Measurements from ENCODE around the gene CFAP210.
"Not testable (repeated sequence)": the region's sequence is repeated elsewhere in the genome, so short reads cannot be mapped to it uniquely, and the experiment has no call there.

The CFAP210 gene

DNA sequence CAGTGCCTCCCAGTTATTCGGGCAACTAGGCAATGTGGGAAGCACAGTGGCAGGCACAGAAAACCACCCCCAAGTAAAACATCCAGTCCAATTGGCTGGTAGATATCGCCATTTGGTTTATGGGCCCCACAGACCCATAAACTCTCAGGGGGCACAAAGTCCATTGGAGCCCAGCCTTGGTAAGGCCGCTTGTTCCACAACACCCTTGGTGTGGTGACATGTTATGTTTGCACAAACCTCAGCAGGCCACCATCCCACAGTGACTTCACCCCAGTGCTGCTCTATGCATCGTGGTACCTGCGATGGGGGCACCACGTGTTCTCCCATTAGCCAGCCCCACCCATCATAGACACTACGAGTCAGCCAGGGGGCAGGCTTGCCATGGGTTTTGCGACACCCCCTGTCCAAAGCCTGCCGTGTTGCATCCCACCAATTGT, 18.6 kb upstream of the CFAP210 start:
- DNase-seq (ENCODE audit: low read depth): no peak

DNA sequence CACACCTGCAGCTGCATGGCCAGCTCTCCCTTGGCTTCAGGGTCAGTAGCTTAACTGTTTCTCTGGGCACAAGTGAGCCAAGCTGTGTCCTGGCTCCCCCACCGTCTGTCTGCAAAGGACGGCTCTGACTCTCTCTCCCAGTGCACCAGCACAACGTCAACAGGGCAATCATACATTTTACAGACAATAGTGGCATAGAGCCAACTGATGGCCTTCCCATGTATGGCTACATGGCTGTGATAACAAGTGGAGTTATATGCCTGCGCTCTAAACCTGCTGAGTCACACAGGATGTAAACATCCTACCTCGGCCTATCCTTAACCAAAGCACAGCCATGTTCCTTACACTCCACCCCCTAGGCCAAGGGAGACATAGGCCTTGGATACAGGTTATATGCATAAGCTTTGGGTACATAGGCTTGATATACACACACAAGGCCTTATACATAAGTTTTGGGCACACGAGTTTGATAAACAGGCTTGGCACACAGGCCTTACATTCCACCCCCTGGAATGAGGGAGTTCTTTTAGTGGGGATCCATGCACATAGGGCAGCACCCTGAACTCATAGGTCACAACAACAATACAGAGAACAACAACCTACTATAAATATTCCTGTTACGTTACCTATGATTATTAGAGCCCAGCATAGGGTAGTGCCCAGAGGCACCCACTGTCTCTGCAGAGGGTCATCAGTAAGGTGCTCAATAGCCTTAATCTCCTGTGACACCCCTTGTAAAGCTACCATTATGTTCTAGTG, 17.7 kb upstream of the CFAP210 start:
- no peak for DNase-seq (ENCODE audit: low read depth)

DNA sequence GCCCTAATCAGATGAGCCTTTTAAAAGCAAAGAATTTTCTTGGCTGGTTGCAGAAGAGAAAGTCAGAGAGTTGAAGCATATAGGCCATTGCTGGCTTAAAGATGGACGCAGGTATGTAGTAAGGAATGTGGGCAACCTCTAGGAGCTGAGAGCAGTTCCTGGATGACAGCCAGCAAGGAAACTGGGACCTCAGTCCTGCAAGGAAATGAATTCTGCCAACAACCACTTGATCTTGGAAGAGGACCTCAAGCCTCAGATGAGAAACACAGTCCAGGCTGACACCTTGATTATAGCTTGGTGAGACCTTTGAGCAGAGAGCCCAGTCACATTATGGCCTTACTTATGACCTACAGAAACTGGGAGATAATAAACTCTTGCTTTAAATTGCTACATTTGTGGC, 15.8 kb upstream of the CFAP210 start:
- DNase-seq (ENCODE audit: low read depth): no peak

DNA sequence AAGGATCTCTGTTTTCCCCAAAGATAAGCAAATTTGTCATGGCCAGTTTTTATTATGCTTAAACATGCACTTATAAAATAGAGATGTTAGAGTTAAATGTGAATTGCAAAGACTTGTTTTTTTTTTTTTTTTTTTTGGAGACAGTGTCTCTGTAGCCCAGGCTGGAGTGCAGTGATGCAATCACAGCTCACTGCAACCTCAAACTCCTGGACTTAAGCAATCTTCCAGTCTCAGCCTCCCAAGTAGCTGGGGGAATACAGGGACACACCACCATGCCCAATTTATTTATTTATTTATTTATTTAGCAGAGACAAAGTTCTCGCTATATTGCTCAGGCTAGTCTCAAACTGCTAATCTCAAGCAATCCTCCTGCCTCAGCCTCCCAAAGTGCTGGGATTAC, 15.1 kb upstream of the CFAP210 start:
- no peak for DNase-seq (ENCODE audit: low read depth)

DNA sequence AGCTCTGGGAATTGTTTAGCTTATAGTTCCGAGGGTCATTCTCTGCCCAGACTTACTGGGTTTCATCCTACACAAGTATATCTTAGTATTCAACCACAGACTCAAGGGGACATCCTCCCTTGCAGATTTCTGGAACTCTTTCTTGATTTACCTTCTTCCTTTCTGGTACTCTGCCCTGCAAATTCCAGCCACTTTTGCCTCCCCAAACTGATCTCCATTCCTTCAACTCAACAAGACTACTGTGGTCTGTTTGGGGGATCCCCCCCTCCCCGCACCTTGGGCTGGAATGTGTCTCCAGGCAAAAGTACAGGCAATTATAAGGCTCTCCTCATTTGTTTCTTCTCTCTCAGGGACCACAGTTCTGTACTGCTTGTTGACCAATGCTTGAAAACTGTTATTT, 13.4 kb upstream of the CFAP210 start:
- DNase-seq (ENCODE audit: low read depth): no peak

DNA sequence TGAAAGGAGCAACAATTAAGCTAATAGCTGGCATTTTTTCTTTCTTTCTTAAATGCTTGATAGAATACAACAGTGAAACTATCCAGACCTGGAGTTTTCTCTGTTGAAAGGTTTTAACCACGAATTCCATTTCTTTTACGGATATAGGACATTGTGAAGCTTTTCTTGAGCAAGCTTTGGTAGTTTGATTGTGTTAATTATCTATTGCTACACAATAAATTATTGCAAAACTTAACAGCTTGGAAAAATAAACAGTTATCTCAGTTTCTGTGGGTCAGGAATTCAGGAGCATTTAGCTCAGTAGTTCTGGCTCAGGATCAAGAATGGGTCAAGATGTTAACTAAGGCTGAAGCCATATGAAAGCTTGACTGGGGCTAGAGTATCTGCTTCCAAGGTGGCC, 11.7 kb upstream of the CFAP210 start:
- DNase-seq (ENCODE audit: low read depth): no peak

DNA sequence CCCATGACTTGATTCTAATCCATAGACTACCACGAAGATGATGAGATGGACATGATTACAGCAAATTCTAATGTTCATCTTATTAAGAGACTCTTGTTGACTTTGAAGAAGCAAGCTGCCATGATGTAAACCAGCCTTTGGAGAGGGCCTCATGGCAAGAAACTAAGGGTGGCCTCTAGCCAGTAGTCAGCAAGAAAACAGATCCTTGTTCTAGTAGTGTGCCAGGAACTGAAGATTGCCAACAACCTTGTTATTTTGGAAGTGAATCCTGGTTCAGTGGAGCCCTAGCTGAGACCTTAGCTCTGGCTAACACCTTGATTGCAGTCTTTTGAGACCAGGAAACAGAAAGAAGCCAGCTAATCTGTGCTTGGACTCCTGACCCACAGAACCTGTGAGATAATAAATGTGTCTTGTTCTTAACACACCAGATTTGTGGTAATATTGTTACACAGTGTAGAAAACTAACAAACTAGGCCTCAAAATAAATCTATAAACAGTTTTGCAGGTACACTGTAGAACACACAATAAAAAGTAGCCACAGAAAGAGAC, 10.0 kb upstream of the CFAP210 start:
- no peak for DNase-seq (ENCODE audit: low read depth)

DNA sequence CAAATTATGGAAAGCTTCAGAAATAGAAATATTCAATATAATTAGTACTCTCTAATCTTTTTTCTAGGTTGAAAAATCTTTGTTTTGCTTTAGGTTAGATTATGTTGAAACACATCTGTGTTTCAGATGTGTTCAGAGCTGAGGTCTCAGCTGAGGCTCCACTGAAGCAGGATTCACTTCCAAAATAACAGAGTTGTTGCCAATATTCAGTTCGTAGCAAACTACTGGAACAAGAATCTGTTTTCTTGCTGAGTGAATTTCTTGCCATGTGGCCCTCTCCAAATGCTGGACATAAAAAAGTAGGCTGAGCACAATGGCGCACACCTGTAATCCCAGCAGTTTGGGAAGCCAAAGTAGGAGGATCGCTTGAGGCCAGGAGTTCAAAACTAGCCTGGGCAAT, 8.8 kb upstream of the CFAP210 start:
- DNase-seq (ENCODE audit: low read depth): no peak

DNA sequence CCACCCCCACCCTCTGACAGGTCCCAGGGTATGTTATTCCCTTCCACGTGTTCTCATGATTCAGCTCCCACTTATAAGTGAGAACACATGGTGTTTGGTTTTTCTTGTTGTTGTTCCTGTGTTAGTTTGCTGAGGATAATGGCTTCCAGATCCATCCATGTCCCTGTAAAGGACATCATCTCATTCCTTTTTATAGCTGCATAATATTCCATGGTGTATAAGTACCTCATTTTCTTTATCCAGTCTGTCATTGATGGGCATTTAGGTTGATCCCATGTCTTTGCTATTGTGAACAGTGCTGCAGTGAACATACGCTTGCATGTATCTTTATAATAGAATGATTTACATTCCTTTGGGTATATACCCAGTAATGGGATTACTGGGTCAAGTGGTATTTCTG, 5.0 kb upstream of the CFAP210 start:
- not testable (repeated sequence) for DNase-seq (ENCODE audit: low read depth)

DNA sequence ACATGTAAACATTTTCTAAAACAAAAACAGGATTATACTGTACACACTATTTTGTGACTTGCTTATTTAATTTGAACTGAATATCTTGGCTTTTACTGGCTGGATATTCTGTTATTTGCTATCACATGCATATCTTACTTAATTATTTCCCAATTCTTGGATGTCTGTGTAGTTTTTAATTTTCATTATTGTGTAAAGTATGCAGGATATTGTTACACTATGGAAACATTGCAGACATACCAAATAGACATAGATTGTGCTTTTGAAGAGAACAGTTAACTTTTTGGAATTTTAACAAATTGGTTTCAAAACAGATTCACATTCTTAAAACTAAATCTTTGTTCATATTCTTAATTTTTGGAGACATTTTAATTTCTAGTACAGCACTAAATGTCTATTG, 2.2 kb upstream of the CFAP210 start:
- no peak for DNase-seq (ENCODE audit: low read depth)

DNA sequence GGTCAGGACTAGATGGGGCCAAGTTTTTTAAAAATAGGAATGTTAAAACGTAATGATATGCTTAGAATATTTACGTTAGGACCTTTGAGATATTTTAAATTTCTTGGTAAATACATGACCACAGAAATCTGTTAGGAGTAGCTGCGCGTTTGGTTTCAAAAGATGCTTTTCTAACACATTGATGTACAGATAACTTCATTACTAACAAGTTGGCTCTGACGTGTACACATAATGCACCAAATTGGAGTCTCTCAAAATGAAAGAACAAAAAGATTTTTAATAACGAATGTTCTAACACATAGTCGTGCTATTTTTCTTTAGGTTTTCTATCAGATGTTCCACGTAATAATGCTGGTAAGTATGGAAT, 672 bp upstream of the CFAP210 start:
- no peak for DNase-seq (ENCODE audit: low read depth)

DNA sequence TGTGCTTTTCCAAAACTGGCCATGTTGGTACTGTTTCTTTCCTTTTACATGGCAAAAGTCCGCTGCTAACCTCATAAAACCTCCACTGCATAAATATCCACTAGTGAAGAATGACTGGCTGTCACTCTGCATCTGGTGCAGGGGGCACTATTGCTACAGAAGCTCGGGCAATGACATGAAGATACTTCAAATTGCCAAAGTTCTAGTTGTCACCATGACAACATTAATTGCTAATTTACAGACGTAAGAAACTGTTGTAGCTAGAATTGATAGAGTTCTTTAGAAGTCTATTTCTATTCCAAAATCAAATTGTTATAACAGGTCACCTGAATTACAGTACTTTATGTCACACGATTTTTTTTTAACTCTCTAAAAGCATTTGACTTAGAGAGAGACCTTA, 845 bp downstream of the CFAP210 start:
- no peak for DNase-seq (ENCODE audit: low read depth)

DNA sequence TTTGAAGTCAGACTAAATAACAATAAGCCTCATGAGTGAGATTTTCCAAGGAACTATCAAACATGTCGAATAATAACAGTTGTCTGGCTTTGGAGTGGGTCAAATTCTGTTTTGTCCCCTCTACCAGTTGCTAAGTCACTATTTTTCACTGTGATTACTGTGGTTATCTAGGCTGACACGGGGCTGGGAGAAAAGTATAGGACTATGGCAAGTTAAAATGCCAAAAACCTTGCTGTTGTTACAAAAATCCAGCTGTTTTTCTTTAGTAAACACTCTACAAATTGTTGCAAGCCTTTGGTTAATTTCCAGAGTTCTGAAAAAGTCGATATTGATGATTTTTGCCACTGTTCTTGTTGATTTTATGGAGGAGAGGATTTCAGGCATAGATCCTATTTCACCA, 1.5 kb downstream of the CFAP210 start:
- DNase-seq (ENCODE audit: low read depth): no peak

DNA sequence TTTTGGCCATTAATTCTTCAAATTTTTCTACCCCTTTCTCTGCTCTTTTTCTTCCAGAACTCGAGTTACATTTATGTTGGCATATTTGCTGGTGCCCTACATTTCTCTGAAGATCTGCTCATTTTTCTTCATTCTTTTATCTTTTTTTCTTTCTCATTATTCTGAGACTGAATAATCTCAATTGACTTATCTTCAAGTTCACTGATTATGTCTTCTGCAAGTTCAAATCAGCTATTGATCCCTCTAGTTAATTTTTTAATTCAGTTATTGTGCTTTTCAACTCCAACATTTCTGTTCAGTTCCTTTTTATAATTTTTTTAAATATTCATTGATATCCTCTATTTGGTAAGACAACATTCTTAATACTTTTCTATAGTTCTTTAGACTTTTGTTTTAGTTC, 3.2 kb downstream of the CFAP210 start:
- no peak for DNase-seq (ENCODE audit: low read depth)

DNA sequence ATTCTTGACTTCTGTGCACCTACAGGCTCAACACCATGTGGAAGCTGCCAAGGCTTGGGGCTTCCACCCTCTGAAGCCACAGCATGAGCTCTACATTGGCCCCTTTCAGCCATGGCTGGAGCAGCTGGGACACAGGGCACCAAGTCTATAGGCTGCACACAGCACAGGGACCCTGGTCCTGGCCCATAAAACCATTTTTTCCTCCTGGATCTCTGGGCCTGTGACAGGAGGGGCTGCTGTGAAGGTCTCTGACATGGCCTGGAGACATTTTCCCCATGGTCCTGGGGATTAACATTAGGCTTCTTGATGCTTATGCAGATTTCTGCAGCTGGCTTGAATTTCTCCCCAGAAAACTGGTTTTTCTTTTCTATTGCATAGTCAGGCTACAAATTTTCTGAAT, 6.3 kb downstream of the CFAP210 start:
- not testable (repeated sequence) for DNase-seq (ENCODE audit: low read depth)

DNA sequence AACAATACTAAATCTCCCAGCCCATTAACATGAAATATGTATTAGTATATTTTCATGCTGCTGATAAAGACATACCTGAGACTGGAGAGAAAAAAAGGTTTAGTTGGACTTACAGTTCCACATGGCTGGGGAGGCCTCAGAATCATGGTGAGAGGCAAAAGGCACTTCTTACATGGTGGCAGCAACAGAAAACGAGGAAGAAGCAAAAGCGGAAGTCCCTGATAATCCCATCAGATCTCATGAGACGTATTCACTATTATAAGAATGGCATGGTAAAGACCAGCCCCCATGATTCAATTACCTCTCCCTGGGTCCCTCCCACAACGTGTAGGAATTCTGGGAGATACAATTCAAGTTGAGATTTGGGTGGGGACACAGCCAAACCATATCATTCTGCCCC, 7.4 kb downstream of the CFAP210 start:
- not testable (repeated sequence) for DNase-seq (ENCODE audit: low read depth)

DNA sequence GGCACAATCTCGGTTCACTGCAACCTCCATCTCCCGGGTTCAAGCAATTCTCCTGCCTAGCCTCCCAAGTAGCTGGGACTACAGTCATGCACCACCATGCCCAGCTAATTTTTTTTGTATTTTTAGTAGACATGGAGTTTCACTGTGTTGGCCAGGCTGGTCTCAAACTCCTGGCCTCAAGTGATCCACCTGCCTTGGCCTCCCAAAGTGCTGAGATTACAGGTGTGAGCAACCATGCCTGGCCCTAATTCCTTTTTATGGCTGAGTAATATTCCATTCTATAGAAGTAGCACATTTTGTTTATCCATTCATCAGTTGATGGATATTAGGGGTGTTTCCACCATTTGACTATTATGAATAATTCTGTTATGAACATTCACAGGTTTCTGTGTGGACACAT, 9.5 kb downstream of the CFAP210 start:
- DNase-seq (ENCODE audit: low read depth): not testable (repeated sequence)

DNA sequence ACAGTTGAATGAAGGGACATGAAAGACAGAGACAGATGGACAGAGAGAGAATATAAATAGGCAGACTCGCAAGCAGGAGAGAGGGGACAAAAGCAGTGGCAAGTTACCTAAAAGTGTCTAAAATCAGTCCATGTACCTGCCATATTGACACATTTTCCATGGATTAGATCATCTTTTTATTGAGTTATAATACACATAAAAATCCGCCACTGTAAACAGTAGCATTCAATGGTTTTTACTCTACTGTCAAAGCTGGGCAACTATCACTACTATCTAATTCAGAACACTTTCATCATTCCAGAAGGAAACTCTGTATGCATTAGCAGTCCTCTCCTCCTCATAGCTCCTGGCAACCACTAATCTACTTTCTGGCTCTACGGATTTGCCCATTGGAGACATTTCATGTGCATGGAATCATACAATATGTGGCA, 10.1 kb downstream of the CFAP210 start:
- DNase-seq (ENCODE audit: low read depth): no peak

DNA sequence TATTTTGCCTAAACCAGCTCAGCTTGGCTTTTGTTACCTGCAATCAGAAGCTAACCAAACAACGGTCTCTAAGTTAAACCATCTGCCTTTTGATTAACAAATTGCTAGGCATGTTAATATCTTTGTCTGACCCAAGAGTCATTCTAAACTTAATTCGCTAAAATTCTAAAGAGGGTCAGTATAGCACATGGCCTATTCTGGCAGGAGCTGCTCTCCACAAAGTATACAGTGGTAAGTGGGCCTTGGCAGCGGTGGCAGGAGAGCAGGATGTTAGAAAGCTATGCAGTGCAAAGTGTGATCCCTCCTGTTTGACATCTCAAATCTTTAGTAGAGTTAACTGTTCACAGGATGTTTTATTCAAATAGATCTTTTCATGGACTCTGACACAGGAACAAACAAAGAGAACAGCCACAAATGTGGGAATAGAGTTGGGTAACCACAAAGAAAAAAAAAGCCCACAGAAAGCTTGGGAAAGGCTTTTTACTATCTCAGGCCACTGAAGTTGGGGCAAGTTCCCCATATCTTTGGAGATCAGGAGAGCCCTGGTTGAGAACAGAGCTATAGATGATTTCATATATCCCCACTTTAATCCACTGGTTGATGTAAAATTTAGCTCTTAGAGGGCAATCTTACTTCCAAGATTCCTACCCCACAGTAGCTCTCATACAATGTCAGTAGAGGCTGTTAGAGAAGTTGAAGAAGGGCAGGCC, 10.6 kb downstream of the CFAP210 start:
- no peak for DNase-seq (ENCODE audit: low read depth)

DNA sequence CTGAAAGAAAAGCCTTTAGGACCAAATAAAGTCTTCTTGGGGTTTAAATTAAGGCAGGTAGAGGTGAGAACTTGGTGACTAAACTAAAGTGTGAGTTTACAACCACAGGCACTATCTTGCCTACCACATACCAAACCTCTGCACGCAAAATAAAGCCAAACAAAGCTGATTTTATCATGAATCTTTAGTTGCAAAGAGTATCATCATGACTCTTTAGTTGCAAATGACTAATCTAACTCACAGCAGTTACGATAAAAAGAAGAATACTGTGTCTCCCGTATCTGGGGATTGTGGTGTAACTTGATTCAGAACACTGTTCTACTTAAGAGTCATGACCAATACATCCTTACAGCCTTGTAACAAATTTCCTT, 11.2 kb downstream of the CFAP210 start:
- no peak for DNase-seq (ENCODE audit: low read depth)

DNA sequence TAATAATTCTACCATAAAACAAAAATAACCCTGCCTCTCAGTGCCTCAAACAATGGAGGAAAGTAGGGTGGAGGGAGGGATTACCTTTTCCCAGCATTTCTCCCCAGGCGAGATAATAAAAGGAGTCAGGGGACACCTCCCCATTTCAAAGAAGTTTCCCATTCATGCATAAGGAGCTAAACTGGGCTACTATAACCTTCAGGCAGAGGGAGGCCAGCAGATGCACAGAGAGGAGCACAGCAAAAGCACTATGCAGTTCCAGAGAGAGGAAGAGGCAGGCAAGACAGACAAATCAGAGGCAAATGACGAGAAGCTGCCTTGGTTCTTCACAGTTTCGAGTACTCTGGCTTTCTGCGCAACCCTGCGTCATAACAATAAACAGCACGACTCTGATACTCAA, 17.4 kb downstream of the CFAP210 start:
- DNase-seq (ENCODE audit: low read depth): no peak

DNA sequence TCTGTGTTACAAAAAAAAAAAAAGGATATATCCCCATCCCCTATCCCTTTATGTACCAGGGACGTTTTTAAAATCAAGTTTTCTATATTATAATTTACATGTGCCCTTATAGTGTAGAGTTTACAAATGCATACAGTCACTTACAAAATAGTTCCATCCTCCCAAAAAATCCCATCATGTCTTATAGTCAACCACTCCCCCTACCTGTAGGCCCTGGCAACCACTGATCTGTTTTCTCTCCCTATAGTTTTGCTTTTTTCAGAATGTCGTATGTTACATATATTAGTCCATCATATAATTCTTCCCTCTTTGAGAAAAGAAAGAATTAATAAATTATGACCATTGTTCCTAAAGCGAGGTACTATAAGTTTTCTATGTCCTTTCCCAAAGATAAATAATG, 17.8 kb downstream of the CFAP210 start:
- DNase-seq (ENCODE audit: low read depth): no peak

DNA sequence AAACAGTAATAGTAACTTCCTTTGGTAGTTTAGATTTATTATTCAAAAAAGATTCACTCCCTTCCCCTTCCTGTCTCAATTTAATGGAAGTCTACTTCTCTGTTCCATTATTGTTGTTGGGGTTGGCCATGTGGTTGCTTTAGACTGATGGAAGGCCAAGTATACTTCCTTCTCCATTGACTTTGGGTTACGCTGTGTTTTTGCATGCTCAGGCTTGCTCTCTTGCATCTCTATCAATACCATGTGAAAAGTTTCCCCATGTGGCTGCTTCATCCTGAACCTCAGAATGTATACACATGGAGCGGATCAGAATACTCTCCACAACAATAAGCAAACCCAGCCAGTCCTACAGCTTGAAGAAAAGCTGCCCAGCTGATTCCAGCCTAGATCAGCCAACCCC, 20.3 kb downstream of the CFAP210 start:
- no peak for DNase-seq (ENCODE audit: low read depth)

DNA sequence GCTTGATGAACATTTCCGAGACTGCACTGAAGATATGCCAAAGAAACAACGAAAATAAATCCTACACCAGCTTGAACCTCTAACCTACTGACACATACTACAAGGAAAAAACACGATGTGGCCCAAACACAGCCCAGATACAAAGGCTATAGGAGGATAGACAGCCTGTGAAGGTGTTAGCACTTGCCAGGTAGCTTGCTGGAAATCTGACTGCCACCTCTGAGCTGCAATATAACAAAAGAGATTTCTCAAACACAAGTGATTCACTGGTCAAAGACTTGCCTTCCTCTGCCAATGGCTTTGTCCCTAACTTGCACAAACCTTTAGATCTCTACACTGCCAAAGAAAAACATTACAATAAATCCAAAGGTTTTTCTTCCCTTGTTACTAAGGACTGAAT, 21.1 kb downstream of the CFAP210 start:
- no peak for DNase-seq (ENCODE audit: low read depth)

Measured in activated T-cell treated with anti-CD3 and anti-CD28 coated beads for 48 hours (primary cell).